IMR-90 (cell line): Measurements from ENCODE around the gene DHX15. TPM values are rescaled to one million over a fixed set of nuclear protein-coding genes. Genes with fewer than 3 reads are reported as not detected.

Experiments used
- ATAC-seq: fragments of 200-7000 bp; cut with Tn5 transposase; 2 replicates; pipeline ENCODE4 v1.9.1; 2020; ENCODE audit warnings: low read depth, mild to moderate bottlenecking, moderate library complexity
- BruUV-seq: library from RNA; stranded (reverse); fragments of 400-500 nt; replicated peaks from 2 replicates; lab custom pipeline; 2021; lab: Mats Ljungman, UMichigan
- CTCF ChIA-PET: fragments of 300-600 bp; formaldehyde crosslinking; extraction: SDS; loops from one replicate; lab custom pipeline; 2021; ENCODE audit warnings: antibody characterized with exemption; lab: Yijun Ruan, JAX
- POLR2A ChIA-PET: fragments of 300-600 bp; sonication (Branson Sonifier 250); formaldehyde crosslinking; loops from one replicate; lab custom pipeline; 2022; ENCODE audit warnings: antibody characterized with exemption; ENCODE audit not compliant: unreplicated experiment; lab: Charles Lee
- DNase-seq: peaks from one replicate; pipeline ENCODE4 v3.0.0; 2013
- H2AFZ ChIP-seq: replicated peaks from 2 replicates; pipeline ENCODE3; 2013; ENCODE audit warnings: low read length, mild to moderate bottlenecking; ENCODE audit not compliant: poor library complexity
- H2AK5ac ChIP-seq: 2 replicates; pipeline ENCODE4 v1.6.1; 2013; ENCODE audit warnings: low read depth, low read length, inconsistent platforms
- H2AK9ac ChIP-seq: replicated peaks from 2 replicates; pipeline ENCODE3; 2013; ENCODE audit warnings: mild to moderate bottlenecking, low read depth, low read length, moderate library complexity; ENCODE audit not compliant: poor library complexity
- H2BK120ac ChIP-seq: 2 replicates; pipeline ENCODE4 v1.6.1; 2013; ENCODE audit warnings: low read depth, low read length, inconsistent platforms
- H2BK15ac ChIP-seq: 3 replicates; pipeline ENCODE4 v1.6.1; 2013; ENCODE audit warnings: low read depth, low read length, inconsistent platforms
- H2BK20ac ChIP-seq: 2 replicates; pipeline ENCODE4 v1.6.1; 2013; ENCODE audit warnings: low read depth, mild to moderate bottlenecking, inconsistent platforms, low read length, moderate library complexity
- H2BK5ac ChIP-seq: 2 replicates; pipeline ENCODE4 v1.6.1; 2013; ENCODE audit warnings: mild to moderate bottlenecking, low read depth, low read length, inconsistent platforms; ENCODE audit not compliant: poor library complexity, severe bottlenecking
- H3K14ac ChIP-seq: replicated peaks from 2 replicates; pipeline ENCODE4 v1.6.1; 2013; ENCODE audit warnings: low read depth, low read length, inconsistent platforms
- H3K18ac ChIP-seq: 2 replicates; pipeline ENCODE4 v1.6.1; 2013; ENCODE audit warnings: low read depth, low read length, control low read depth
- H3K23ac ChIP-seq: 2 replicates; pipeline ENCODE4 v1.6.1; 2013; ENCODE audit warnings: low read depth, low read length, inconsistent platforms
- H3K27ac ChIP-seq: 2 replicates; pipeline ENCODE4 v1.5.1; 2013; ENCODE audit warnings: mild to moderate bottlenecking, control low read depth, low read length; ENCODE audit not compliant: insufficient read depth
- H3K27me3 ChIP-seq: 2 replicates; pipeline ENCODE4 v1.6.1; 2013; ENCODE audit warnings: low read length; ENCODE audit not compliant: control insufficient read depth, insufficient read depth
- H3K36me3 ChIP-seq: 2 replicates; pipeline ENCODE4 v1.6.1; 2013; ENCODE audit warnings: low read length, mixed read lengths; ENCODE audit not compliant: control insufficient read depth, insufficient read depth
- H3K4ac ChIP-seq: 2 replicates; pipeline ENCODE4 v1.6.1; 2013; ENCODE audit warnings: low read depth, low read length, inconsistent platforms
- H3K4me1 ChIP-seq: 2 replicates; pipeline ENCODE4 v1.6.1; 2013; ENCODE audit warnings: low read length, mixed read lengths; ENCODE audit not compliant: control insufficient read depth, insufficient read depth
- H3K4me2 ChIP-seq: 2 replicates; pipeline ENCODE4 v1.6.1; 2013; ENCODE audit warnings: low read depth, mild to moderate bottlenecking, control low read depth, low read length, moderate library complexity
- H3K4me3 ChIP-seq: 2 replicates; pipeline ENCODE4 v1.5.1; 2013; ENCODE audit warnings: low read depth, mild to moderate bottlenecking, control low read depth, low read length, moderate library complexity; ENCODE audit not compliant: insufficient read depth
- H3K56ac ChIP-seq: 2 replicates; pipeline ENCODE4 v1.6.1; 2013; ENCODE audit warnings: low read length, inconsistent platforms; ENCODE audit not compliant: insufficient read depth; ENCODE audit errors: extremely low read depth
- H3K79me1 ChIP-seq, 2 experiments: 2 replicates each; pipeline ENCODE4 v1.6.1; 2013; ENCODE audit warnings: low read length in 2 of 2, inconsistent platforms in 1 of 2, low read depth in 1 of 2
- H3K9ac ChIP-seq: 2 replicates; pipeline ENCODE4 v1.6.1; 2013; ENCODE audit warnings: low read depth, low read length, control low read depth
- H3K9me1 ChIP-seq: 2 replicates; pipeline ENCODE4 v1.6.1; 2013; ENCODE audit warnings: low read length, inconsistent platforms; ENCODE audit not compliant: insufficient read depth
- H3K9me3 ChIP-seq: 2 replicates; pipeline ENCODE4 v1.6.1; 2013; ENCODE audit warnings: low read length; ENCODE audit not compliant: control insufficient read depth, insufficient read depth
- H4K20me1 ChIP-seq: 2 replicates; pipeline ENCODE4 v1.6.1; 2013; ENCODE audit warnings: low read length, inconsistent platforms; ENCODE audit not compliant: insufficient read depth
- H4K5ac ChIP-seq: 2 replicates; pipeline ENCODE4 v1.6.1; 2013; ENCODE audit warnings: mild to moderate bottlenecking, low read depth, low read length, control low read depth
- H4K8ac ChIP-seq, 2 experiments: 2 replicates each; pipeline ENCODE4 v1.6.1; 2013; ENCODE audit warnings: low read depth in 2 of 2, low read length in 2 of 2, control low read depth in 1 of 2, inconsistent platforms in 1 of 2
- H4K91ac ChIP-seq: 2 replicates; pipeline ENCODE4 v1.6.1; 2013; ENCODE audit warnings: low read depth, low read length, inconsistent platforms; ENCODE audit not compliant: insufficient read depth
- CEBPB ChIP-seq: IDR thresholded peaks from 2 replicates; pipeline ENCODE4 v1.6.1; 2012; ENCODE audit warnings: low read depth, low read length, improper control_type of control experiment
- ELK1 ChIP-seq: fragments of 150-350 bp; IDR thresholded peaks from 2 replicates; pipeline ENCODE4 v1.6.1; 2016; ENCODE audit warnings: low read depth, mild to moderate bottlenecking, low read length, moderate library complexity, borderline replicate concordance
- RCOR1 ChIP-seq: IDR thresholded peaks from 2 replicates; pipeline ENCODE4 v1.6.1; 2012; ENCODE audit warnings: mild to moderate bottlenecking, low read length, improper control_type of control experiment; ENCODE audit not compliant: insufficient replicate concordance
- SMC3 ChIP-seq: fragments of 150-350 bp; IDR thresholded peaks from 2 replicates; pipeline ENCODE4 v1.6.1; 2016; ENCODE audit warnings: low read depth, mild to moderate bottlenecking, antibody characterized with exemption, low read length, moderate library complexity
- WGBS, 2 experiments: methylation state at CpG; one replicate each; pipeline versions ENCODE4 v1.1.5 to v1.1.7; 2013; ENCODE audit warnings: missing lambda C conversion rate in 2 of 2; ENCODE audit not compliant: insufficient read length in 1 of 2; ENCODE audit errors: extremely low coverage in 2 of 2; 5-methylcytosine and 5-hydroxymethylcytosine counted together
- dilution Hi-C: fragments of 300-500 bp; cut with HindIII; formaldehyde crosslinking; loops from one replicate; pipeline ENCODE4 v1.14.3; 2018; ENCODE audit warnings: low sequenced_read_pairs; ENCODE audit not compliant: unreplicated experiment
- in situ Hi-C: fragments of 300-500 bp; cut with MboI; formaldehyde crosslinking; loops from 3 replicates; pipeline ENCODE4 v1.14.3; 2019; ENCODE audit warnings: low sequenced_read_pairs, inconsistent platforms, mixed read lengths
- intact Hi-C: fragments of 100-400 bp; cut with micrococcal nuclease; formaldehyde crosslinking; loops from 2 replicates; pipeline ENCODE4 v1.10.0; 2022
- polyA plus RNA-seq, 3 experiments: library from polyadenylated mRNA; depleted of rRNA; stranded (reverse); fragments of >200 nt; gene quantifications; 2 replicates each; pipeline ENCODE4 v1.2.3, GENCODE V29; 2012; ENCODE audit warnings: low replicate concordance in 1 of 3
- total RNA-seq: library from RNA; depleted of rRNA; stranded (reverse); fragments of >200 nt; gene quantifications from 2 replicates; pipeline ENCODE4 v1.2.3, GENCODE V29; 2012

DHX15 gene
- total and polyA plus RNA-seq, 2 of the 4 experiments (the other 2 are of a cell fraction): 97.9 to 172 TPM

GRCh38 chr4:24535399-24535798 lies 49.0 kb downstream of the DHX15 start (continued):
- no peak for TF ChIP-seq ELK1
- TF ChIP-seq RCOR1: no peak

GRCh38 chr4:24533364-24533763 lies 51.0 kb downstream of the DHX15 start:
- dilution Hi-C loops (no loop called here), intact Hi-C loops (no loop called here), in situ Hi-C loops (no loop called here)
- Histone ChIP-seq H4K5ac (no peak overlapping the region), H2AFZ (no peak overlapping the region), H4K20me1 (peaks cover 17% of the 10 kb centered on the region), H3K18ac (no peak overlapping the region), H3K9ac (no peak overlapping the region), H3K36me3 (peaks cover 18% of the 10 kb centered on the region), H2BK120ac (no peak overlapping the region), H3K79me1 (peaks cover 17 to 48% of the 10 kb centered on the region in 2 experiments), H3K27me3 (no peaks in the 10 kb centered on the region), H3K9me1 (0 out of 2 replicates have a peak, but pooled peaks cover 3% of the 10 kb centered on the region), H2BK15ac (no peak overlapping the region), H4K8ac (no peak overlapping the region), H3K4ac (no peak overlapping the region), H3K27ac (no peak overlapping the region), H2BK20ac (no peak overlapping the region), H2AK9ac (no peak overlapping the region), H2AK5ac (no peak overlapping the region), H3K9me3 (no peaks in the 10 kb centered on the region), H3K56ac (no peak overlapping the region), H3K23ac (no peak overlapping the region), H2BK5ac (peak overlapping the region; percentile 47), H3K4me1 (peaks cover 3% of the 10 kb centered on the region; the same call in 1 of the 2 replicates), H3K4me2 (no peak overlapping the region), H3K14ac (no peak overlapping the region), H3K4me3 (no peak overlapping the region), H4K91ac (no peak overlapping the region)
- TF ChIP-seq ELK1 (no peak), CEBPB (peak; percentile 95), SMC3 (no peak)
- peak; percentile 72 for ATAC-seq
- DNase-seq: peak; percentile 50
- BruUV-seq: no TSS peak
- ChIA-PET POLR2A (no interaction called here), CTCF (interaction anchor here (1.2 kb wide), 2 partner anchors 9 to 17 kb away, joined by 4 read pairs; no protein-coding TSS in a partner anchor)
- no CpG with 5 or more reads among the region's 4 CpGs for WGBS, 2 experiments
